GM03348 (cell line): ENCODE data around the gene NUP42.
"Not testable (repeated sequence)": the region's sequence is repeated elsewhere in the genome, so short reads cannot be mapped to it uniquely, and the experiment has no call there.

Experiments used
- DNase-seq: peaks from one replicate; pipeline ENCODE4 v3.0.0; 2012; ENCODE audit warnings: low spot score

Gene NUP42

GRCh38 chr7:23205577-23205908 lies 23.7 kb downstream of the NUP42 start:
- no peak for DNase-seq

- no peak for DNase-seq
Measured at GRCh38 chr7:23205909-23206767, 24.3 kb downstream of the NUP42 start.

- no peak for DNase-seq
Measured at GRCh38 chr7:23207021-23207420, 25.2 kb downstream of the NUP42 start.

DNA sequence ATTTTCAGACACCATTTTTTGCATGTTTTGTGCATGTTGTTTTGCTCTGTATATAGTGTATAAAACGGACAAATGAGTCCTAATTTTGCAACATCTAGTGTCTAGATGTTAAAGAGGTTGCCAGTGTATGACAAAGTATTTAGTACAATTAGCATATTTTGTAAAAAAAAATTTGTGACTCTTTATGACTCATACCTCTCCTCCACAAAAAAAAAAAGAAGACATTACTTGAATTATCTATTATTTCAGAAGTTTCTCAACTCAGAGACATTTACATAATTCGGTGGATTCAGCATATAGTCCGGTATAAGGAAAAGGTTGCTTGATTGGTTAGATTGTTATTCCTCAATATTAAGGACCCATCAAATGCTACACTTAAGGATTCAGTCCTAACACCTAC lies 26.0 kb downstream of the NUP42 start:
- DNase-seq: peak; percentile 11

DNA sequence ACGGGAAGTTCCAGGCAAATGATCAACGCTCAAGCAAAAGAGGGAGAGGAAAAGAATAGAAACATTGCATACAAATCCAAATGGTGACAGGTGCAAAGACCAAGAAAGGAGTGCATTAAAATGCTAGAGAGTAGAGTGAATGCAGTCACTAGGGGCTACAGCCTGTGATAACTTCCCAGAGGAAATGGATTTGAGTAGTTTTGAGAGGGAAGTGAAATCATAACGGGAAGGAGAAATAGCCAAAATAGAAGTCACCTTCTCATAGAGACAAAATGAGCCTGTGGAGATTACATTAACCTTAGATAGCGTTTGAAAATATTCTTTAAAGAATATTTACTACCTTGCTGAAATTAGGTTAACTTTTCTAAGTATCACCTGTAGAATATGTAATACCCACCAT lies 26.5 kb downstream of the NUP42 start:
- DNase-seq: no peak

- no peak for DNase-seq
Measured at GRCh38 chr7:23210506-23210905, 28.7 kb downstream of the NUP42 start.

DNA sequence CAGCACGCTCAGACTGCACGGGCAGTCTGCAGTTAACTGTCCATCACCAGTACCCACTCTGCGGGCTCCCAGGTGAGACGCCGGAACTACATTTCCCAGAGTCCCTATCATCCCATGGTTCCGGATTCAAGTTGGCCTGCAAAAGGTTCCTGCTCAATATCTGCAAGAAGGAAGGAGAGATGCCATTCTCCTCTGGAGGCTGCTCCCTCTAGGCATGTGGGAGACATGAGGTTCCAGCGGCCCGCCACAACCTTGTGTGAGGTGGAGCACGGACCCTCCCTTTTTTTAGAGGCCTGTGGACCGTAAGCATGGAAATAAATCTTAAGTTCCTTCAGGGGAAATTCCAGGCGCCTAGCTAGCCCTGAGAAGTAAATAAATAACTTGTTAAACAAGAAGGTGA lies 29.7 kb downstream of the NUP42 start:
- no peak for DNase-seq

GRCh38 chr7:23212395-23212794 lies 30.5 kb downstream of the NUP42 start:
- DNase-seq: no peak

GRCh38 chr7:23212841-23213240 lies 31.0 kb downstream of the NUP42 start:
- no peak for DNase-seq

GRCh38 chr7:23213755-23214154 lies 31.9 kb downstream of the NUP42 start:
- no peak for DNase-seq

DNA sequence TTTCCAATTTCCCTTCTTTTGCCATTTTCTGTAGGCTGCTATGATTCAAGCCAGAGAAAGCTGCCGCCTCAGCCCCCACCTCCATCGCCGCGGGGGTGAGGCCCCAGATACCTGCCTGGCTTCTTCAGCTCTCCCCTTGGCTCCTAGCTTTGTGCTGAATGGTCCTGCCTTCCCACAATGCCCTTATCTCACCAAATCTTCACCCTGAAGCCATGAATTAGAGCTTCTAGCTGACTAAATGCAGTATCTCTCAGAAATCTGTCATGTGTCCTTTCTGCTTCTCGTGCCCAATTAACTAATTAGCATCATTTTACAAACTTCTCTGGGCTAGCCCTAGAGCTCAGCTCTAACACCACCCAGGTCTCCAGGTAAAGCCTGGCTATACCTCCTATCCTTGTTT lies 32.6 kb downstream of the NUP42 start:
- no peak for DNase-seq

DNA sequence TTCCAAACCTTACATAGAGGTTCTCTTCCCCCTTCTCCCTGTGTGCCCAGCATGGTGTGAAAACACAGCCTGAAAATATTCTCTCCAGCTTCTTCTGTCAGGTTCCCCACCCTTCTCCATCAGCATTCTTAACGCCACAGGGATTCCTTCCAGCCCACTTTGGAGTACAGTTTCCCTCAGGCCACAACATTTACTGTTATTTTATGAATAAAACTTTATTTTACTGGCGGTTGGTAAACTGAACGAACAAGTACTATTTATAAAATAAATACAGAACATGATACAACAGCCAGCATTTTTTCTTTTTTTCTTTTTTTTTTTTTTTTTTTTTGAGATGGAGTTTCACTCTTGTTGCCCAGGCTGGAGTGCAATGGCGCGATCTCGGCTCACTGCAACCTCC lies 33.1 kb downstream of the NUP42 start:
- no peak for DNase-seq

DNA sequence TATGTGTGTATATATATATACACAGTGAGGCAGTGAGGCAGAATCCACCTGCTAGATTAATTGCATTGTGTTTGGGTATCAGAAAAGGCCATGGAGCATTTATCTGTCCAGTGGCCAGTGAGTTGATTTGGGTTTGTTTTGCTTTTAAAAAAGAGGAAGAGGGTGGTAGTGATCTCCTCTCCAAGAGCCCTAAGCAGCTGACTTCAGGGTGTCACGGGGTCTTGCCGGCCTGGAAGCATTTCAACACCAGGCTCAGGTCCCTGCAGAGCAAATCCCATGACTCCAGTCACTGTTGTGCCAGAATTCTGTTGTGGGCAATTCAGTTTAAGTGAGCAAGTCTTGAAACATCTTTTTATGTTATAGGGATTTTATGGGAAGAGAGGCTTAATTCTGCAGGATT lies 34.2 kb downstream of the NUP42 start:
- DNase-seq: no peak

- no peak for DNase-seq
Measured at GRCh38 chr7:23218196-23218595, 36.3 kb downstream of the NUP42 start.

GRCh38 chr7:23220690-23221305 lies 39.0 kb downstream of the NUP42 start:
- DNase-seq: no peak

- no peak for DNase-seq
Measured at GRCh38 chr7:23222439-23223030, 40.7 kb downstream of the NUP42 start.

DNA sequence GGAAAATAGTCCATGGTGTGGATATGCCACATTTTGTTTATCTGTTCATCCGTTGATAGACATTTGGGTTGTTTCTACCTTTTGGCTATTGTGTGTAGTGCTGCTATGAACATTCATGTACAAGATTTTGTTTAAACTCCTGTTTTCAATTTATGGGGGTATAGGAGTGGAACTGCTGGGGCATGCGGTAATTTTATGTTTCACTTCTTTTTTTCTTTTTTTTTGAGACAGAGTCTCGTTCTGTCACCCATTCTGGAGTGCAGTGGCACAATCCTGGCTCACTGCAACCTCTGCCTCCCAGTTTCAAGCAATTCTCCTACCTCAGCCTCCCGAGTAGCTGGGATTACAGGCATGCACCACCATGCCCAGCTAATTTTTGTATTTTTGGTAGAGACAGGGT lies 42.5 kb downstream of the NUP42 start:
- DNase-seq: not testable (repeated sequence)

- DNase-seq: no peak
Measured at GRCh38 chr7:23226844-23227450, 45.1 kb downstream of the NUP42 start.

DNA sequence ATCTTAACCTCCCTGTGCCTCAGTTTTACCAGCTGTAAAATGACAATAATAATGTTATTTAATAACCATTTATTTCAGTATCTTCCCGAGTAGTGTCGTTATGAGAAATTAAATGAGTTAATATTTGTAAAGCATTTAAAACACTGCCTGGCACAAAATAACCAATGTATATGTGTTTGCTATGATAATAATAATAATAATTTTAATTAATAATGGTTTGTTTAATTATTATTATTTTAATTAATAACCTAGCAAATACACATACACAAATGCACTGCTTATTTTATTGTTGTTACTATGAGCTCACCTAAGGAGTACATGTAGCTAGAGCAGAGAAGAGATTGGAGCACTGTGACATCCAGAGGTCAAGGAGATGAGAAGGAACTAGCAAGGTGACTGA lies 46.6 kb downstream of the NUP42 start:
- DNase-seq: no peak

DNA sequence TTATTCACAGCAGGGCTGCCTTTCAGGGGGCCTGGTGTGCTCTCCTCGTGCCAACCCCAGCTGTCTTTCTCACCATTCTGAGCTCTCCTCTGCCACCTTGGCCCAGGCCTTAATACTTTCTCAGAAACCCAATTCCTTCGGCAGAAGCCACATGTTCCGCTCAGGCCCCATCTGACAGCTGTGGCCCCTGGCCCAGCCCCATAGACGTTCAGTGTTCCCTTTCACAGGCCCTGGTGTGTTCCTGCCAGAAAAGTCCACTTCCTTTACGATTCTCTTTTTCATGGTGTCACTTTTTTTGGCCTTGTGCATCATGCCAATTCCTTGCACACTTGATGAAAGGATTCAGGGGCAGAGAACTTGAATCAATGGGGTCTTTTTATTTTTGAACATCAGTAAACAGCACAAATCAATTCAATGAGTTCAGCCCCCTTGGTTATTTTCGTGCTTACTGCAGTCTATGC lies 48.8 kb downstream of the NUP42 start:
- DNase-seq: no peak

GRCh38 chr7:23232966-23233365 lies 51.1 kb downstream of the NUP42 start:
- DNase-seq: no peak

- no peak for DNase-seq
Measured at GRCh38 chr7:23234569-23235296, 52.9 kb downstream of the NUP42 start.
